ENCODE measurements around the gene SCN2A. TPM values are rescaled to one million over a fixed set of nuclear protein-coding genes. Genes with fewer than 3 reads are reported as not detected.

SCN2A gene
- total RNA-seq, 1 donor from 2014 or later: 1.5 TPM

DNA sequence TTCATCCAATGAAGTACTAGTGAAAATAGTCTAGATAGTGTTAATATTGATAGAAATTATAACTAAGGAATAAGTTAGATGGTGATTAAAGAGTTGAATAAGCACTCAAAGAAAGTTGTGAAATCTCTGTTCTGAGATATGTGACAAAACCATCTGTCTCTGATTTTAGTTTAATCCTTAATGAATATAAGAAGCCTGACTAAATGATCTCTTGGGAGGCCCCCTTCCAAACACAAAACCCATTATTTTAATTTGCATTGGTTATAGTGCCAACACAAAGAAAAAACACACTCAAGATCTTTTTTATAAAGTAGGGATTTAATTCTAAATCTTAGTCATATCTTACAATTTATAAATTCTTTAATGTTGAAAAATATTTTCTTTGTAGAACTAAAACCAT is 34.0 kb downstream of the SCN2A start:
- no peak for DNase-seq (ENCODE audit: low spot score)
- Mint-ChIP-seq H3K4me1 (ENCODE audit: unreplicated experiment) (no peaks in the 10 kb centered on the region), H3K9me3 (ENCODE audit: unreplicated experiment) (no peaks in the 10 kb centered on the region), H3K36me3 (ENCODE audit: low read depth, unreplicated experiment) (no peaks in the 10 kb centered on the region), H3K27me3 (ENCODE audit: unreplicated experiment) (no peaks in the 10 kb centered on the region), H3K4me3 (ENCODE audit: unreplicated experiment) (no peak overlapping the region), H3K27ac (ENCODE audit: unreplicated experiment) (no peak overlapping the region)
- TF ChIP-seq, protein P1, sequence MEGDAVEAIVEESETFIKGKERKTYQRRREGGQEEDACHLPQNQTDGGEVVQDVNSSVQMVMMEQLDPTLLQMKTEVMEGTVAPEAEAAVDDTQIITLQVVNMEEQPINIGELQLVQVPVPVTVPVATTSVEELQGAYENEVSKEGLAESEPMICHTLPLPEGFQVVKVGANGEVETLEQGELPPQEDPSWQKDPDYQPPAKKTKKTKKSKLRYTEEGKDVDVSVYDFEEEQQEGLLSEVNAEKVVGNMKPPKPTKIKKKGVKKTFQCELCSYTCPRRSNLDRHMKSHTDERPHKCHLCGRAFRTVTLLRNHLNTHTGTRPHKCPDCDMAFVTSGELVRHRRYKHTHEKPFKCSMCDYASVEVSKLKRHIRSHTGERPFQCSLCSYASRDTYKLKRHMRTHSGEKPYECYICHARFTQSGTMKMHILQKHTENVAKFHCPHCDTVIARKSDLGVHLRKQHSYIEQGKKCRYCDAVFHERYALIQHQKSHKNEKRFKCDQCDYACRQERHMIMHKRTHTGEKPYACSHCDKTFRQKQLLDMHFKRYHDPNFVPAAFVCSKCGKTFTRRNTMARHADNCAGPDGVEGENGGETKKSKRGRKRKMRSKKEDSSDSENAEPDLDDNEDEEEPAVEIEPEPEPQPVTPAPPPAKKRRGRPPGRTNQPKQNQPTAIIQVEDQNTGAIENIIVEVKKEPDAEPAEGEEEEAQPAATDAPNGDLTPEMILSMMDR (IDR thresholded peaks at IDR 0.05; ENCODE audit: unreplicated experiment): no peak

DNA sequence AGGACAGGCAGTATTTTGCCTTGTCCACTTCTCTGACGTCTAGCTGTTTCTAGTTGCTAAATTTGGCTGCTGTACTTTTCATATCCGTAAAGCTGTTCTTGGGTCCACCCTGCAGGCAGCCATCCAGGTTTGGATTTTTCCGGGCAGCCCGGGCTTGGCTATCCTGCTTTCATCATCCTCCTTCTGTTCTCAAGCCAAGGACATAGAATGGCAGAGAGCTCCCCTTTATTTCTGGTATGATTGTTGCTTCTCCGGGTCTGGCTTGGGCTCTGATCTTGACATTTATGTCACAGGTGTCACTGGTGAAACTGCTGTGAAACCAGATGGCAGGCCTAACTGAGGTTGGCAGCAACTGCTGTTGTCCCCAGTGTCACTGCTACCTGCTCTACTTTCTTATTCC is 35.5 kb downstream of the SCN2A start:
- Mint-ChIP-seq H3K4me1 (ENCODE audit: unreplicated experiment) (peaks cover 3% of the 10 kb centered on the region), H3K36me3 (ENCODE audit: low read depth, unreplicated experiment) (no peaks in the 10 kb centered on the region), H3K9me3 (ENCODE audit: unreplicated experiment) (no peaks in the 10 kb centered on the region), H3K4me3 (ENCODE audit: unreplicated experiment) (no peak overlapping the region), H3K27me3 (ENCODE audit: unreplicated experiment) (no peaks in the 10 kb centered on the region), H3K27ac (ENCODE audit: unreplicated experiment) (no peak overlapping the region)
- DNase-seq (ENCODE audit: low spot score): no peak
- TF ChIP-seq, protein P1 (IDR thresholded peaks at IDR 0.05; ENCODE audit: unreplicated experiment): no peak

DNA sequence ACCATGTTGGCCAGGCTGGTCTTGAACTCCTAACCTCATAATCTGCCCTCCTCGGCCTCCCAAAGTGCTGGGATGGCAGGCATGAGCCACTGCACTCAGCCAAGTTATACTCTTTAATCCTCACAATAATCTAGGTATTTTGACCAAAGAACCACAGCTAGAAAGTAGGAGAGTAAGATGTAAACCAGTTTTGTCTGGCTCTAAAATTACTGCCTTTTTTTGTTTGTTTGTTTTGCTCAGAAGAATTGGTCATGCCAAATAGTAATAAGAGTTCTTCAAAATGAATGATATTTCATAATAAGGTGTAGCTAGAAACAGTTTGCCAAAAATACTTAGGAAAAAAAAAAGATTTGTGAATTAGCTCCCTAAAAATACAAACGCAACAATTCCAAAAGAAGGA is 36.7 kb downstream of the SCN2A start:
- TF ChIP-seq, protein P1 (IDR thresholded peaks at IDR 0.05; ENCODE audit: unreplicated experiment): no peak
- Mint-ChIP-seq H3K4me3 (ENCODE audit: unreplicated experiment) (no peak overlapping the region), H3K27me3 (ENCODE audit: unreplicated experiment) (no peaks in the 10 kb centered on the region), H3K4me1 (ENCODE audit: unreplicated experiment) (peaks cover 3% of the 10 kb centered on the region), H3K27ac (ENCODE audit: unreplicated experiment) (no peak overlapping the region), H3K36me3 (ENCODE audit: low read depth, unreplicated experiment) (no peaks in the 10 kb centered on the region), H3K9me3 (ENCODE audit: unreplicated experiment) (no peaks in the 10 kb centered on the region)
- no peak for DNase-seq (ENCODE audit: low spot score)

DNA sequence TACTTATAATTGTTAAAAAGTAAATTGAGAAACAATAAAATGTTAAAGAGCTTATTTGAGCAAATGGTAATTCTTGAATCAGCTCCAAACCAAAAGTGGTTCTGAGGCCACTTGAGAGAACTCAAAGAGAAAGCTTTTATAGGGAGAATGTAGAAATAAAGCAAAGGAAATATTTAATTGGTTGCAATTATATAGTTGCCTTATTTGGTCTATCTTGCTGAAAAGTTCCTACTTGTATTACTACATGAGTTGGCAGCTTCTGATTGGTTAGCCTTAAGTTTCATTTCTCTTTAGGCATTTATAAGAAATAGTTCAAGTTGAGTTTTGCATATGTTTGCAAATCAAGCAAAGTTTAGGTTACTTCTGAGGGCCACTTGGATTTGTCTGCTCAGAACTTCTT is 38.1 kb downstream of the SCN2A start:
- Mint-ChIP-seq H3K27me3 (ENCODE audit: unreplicated experiment) (peaks cover 2% of the 10 kb centered on the region), H3K9me3 (ENCODE audit: unreplicated experiment) (no peaks in the 10 kb centered on the region), H3K4me1 (ENCODE audit: unreplicated experiment) (peaks cover 3% of the 10 kb centered on the region), H3K4me3 (ENCODE audit: unreplicated experiment) (no peak overlapping the region), H3K36me3 (ENCODE audit: low read depth, unreplicated experiment) (no peaks in the 10 kb centered on the region), H3K27ac (ENCODE audit: unreplicated experiment) (no peak overlapping the region)
- no peak for DNase-seq (ENCODE audit: low spot score)
- TF ChIP-seq, protein P1 (IDR thresholded peaks at IDR 0.05; ENCODE audit: unreplicated experiment): no peak

DNA sequence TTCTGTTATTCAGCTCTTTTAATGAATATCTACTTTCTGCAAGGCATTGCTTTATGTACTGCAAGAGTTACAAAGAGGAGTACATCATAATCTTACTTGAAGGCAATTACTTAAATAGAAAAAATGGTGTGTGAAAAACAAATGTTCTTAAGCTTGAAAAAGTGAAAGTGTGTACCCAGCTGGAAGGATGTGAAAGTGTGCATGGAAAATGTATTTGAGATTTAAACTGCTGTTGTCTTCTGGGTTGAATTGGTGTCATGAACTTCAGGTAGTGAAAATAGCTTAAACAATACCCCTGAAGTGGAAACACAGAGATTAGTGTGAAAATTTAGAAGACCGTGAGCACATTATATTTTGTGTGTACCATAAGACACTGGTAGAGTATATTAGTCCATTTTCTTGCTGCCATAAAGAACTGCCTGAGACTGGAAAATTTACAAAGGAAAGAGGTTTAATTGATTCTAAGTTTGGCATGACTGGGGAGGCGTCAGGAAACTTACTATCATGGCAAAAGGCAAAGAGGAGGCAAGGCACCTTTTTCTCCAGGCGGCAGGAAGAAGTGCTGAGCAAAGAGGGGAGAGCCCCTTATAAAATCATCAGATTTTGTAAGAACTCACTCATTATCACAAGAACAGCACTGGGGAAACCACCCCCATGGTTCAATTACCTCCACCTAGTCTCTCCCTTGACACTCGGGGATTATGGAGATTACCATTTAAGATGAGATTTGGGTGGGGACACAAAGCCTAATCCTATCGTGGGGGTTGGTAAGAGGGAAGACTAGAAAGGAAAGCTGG is 38.8 kb downstream of the SCN2A start:
- H3K4me3 Mint-ChIP-seq (ENCODE audit: unreplicated experiment): no peak overlapping the region
- no peak overlapping the region for H3K27ac Mint-ChIP-seq (ENCODE audit: unreplicated experiment)
- no peaks in the 10 kb centered on the region for H3K36me3 Mint-ChIP-seq (ENCODE audit: low read depth, unreplicated experiment)
- H3K27me3 Mint-ChIP-seq (ENCODE audit: unreplicated experiment): peaks cover 2% of the 10 kb centered on the region
- H3K4me1 Mint-ChIP-seq (ENCODE audit: unreplicated experiment): peaks cover 3% of the 10 kb centered on the region
- DNase-seq (ENCODE audit: low spot score): no peak
- no peaks in the 10 kb centered on the region for H3K9me3 Mint-ChIP-seq (ENCODE audit: unreplicated experiment)
- TF ChIP-seq, protein P1 (IDR thresholded peaks at IDR 0.05; ENCODE audit: unreplicated experiment): no peak

Measured in endothelial cell (in vitro differentiated cells).